HG03066 (cell line): ENCODE data around the gene OTOGL.
"Not testable (repeated sequence)": the region's sequence is repeated elsewhere in the genome, so short reads cannot be mapped to it uniquely, and the experiment has no call there.

ENCODE experiments used
- ATAC-seq: cut with Tn5 transposase; IDR thresholded peaks from one replicate; pipeline ENCODE4 v1.9.1; 2021; ENCODE audit warnings: low read depth; ENCODE audit not compliant: unreplicated experiment

OTOGL gene, protein sequence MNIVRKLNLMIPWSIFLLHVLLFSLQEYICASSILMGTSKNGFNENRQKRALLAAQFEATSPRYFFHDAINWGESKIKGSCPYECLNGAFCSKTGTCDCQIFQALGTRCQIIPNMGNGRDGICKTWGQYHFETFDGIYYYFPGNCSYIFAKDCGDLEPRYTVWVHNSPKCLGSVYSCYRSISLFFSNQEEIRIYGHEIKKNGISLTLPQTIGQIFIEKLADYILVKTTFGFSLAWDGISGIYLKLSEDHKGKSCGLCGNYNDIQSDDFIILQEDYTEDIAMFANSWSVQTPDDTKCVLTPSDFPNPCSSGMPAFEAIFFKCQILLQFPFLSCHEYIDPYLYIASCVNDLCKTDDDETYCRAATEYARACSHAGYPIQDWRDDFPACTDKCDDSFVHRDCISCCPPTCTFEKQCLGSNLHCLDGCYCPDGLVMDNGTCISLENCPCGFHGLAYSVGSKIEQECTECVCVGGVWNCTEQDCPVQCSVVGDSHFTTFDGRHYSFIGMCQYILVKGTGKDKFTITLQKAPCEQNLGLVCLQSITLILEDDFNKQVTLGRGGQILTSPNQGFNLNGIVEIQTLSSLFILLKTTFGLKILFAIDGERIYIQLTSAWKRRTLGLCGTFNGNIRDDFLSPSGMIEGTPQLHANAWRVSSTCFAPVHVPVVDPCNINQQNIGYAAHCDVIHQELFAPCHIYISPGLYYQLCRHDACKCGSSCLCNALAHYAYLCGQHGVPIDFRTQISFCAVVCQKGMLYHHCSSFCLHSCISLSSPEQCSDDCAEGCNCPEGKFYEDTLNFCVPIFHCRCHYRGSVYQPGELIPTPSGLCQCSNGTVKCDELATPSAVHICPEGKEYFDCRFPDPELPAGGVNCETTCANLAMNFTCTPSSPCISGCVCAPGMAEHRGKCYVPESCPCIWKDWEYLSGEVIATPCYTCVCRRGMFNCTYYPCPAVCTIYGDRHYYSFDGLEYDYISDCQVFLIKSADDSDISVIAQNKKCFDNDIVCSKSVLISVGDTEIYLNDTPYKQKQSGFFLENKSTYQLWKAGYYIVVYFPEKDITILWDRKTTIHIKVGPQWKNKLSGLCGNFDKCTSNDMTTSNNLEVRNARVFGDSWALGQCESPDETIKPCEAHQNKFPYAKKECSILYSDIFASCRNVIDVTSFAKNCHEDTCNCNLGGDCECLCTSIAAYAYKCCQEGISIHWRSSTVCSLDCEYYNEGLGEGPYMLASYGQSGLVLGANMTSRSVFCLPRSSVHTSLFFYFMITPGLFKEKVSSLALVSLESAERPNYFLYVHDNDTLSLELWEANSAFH (N-terminal part only)

DNA sequence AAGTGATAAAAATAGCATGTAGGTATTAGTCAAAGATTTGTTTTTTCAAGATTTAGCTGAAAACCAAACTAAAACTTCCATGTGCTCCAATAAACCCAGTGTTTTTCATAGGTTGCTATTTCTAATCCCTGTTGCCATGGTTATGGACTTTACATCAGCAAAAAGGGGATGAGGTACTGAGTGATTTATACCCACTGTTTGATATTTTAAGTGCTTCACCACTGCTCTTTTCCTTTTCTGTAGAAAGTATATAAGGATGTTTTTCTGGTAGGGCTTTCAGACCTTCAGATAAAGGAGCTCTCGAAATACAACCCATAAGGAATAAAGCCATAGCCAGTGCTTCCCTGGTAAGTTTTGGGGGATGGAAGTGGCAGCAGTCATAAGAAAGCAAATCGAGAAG lies at the start of gene OTOGL:
OTOGL (plus strand) TSS at position 279 of the 400 bp plus-strand sequence. CDS start 109,895 bp downstream, outside the sequence.
- no peak for ATAC-seq

DNA sequence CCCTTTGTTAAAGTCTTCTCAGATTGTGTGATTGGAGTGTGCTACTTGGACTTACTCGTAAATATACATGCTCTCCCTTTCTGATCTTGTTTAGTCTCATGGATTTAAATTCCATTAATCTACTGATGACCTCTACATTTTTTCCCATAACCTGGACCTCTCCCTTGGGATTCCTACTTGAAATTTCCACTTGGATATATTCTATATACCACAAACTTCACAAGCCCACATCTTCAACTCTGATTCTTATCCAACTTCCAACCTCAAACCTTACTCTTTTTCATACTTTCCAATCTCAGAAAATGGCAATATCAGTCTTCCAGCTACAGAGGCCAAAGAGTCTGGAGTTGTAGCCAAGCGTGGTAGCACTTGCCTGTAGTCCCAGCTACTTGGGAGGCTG lies 49.1 kb upstream of the OTOGL start:
- ATAC-seq: no peak

DNA sequence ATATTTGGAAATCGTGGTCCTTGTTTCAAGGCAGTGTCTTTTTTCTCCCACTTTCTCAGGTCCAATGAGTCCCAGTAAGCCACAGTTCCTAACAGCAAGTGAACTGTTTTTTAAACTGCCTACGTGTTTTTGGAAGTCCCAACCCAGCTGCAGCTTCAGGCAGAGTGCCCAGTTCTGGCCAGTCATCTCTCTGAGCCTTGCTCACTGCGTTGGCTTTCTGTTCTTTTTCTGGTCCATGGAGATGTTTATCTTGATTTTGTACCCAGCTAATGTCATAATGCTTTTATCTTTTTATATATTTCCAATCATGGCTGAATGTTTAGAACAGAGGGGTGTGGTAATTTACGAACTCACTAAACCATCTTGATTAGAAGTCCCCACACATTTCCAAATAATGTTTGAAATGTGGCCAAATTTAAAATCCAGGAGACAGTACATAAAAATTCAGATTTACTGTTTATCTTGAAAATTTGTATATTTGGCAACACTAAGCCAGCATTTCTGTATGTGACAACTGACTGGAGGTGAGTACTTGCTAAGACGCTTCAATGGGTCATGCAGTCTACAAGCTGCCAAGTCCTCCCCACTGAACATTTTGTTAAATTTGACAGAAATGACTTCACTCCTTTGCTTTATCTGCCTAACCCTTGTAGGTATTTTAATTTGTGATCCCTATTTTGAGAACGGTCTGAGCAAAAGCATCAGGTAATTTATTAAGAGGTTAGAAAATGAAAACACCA lies 46.1 kb upstream of the OTOGL start:
- ATAC-seq: no peak

DNA sequence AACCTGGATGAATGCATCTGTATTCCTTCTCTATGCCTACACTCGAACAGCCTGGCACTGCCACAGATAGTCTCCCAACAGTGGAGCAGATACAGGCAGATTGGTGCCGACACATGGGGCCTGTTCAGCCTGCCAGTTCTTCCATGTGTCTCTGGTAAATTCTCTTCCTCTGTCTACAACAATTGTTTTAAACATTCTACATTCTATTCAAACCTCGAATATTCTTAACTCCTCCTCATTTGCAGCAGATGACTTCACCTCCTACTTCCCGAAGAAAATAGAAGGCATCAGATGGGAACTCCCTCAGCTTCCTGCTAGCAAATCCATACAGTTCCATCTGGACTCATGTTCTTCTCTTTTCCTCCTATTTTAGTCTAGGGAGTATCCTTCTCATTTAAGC lies 43.1 kb upstream of the OTOGL start:
- ATAC-seq: no peak

DNA sequence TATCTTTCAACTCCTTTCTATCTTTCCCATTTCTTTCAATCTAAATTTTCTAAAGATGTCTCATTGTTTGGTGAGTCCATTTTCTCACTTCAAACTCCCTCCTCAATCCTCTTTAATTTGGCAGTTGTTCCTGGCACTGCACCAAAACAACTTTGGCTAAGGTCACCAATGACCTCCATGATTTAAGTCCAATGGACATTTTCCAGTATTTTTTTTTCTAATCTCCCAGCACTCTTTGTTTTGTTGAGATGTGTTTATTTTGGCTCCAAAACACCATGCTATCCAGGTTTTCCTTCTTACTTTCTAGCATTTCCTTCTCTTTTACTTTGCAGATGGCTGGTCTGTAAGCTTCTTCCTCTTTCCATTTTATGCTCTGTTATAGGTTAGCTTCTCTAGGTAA lies 42.5 kb upstream of the OTOGL start:
- ATAC-seq: no peak

DNA sequence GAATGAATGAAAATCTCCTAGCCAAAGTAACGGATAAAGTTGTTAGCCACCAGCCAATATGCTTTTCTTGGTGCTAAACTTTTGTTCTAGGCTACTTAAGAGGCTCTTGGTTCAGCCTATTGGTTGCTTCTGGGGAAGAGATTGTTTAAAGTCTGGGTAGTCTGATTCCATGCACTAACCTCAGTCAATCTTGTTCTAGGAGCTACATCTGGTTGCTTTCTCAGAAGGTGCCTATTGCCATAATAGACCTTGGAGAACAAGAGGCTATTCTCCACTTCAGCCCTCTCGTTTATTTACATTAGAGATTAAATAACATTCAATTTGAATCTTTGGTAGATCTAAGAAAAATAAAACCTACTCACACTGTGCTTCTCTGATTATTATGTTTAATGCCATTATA lies 40.8 kb upstream of the OTOGL start:
- no peak for ATAC-seq

DNA sequence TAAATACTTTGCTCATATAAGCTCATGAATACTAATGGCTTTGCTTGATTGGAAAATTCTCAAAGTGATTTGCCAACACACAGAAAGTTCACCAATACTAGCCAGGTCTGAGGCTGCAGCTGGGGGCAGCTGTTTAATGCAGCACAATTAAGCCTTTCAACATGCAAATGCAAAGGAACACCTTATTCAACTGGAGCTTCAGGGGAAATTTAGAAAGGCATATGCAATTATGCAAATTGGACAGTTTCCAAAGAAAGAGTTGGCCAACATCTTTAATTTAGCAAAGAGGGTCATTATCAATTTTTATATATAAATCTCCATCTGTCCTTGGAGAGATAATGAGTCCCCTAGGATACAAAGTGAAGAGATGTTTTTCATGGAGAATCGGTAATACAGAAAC lies 40.2 kb upstream of the OTOGL start:
- ATAC-seq: no peak

DNA sequence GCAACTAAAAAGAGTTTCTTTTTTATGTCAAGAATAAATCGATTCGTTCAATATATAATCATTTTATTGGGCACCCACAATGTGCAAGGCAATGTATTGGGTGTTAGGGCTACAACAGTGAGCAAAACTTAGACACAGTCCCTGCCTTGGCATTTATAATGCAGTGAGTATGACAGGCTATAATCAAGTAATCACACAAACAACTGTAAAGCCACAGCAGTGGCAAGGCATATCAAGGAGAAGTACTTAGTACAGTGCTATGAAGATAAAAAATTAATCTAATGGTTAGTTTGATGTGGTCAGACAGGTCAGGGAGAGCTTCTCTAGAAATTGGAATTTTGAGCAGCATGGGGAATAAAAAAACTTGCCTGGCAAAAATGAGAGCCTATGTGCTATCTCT lies 39.5 kb upstream of the OTOGL start:
- ATAC-seq: no peak

DNA sequence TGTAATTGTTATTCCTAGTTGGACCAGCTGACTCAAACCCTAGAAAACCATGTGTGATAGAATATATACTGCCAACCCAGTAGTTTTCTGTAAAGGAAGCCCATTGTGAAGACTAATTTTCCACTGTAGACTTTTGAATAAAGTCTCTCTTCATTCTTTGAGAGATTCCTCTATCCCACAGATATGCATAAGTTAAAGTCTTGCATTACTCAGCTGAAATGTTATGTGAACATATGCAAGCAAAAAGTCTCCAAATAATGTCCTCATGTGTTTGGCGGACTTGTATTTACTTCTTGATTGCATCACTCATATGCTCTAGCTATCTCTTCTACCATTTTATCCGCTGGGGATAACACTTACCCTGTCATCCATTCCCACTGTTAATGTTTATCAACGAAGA lies 35.1 kb upstream of the OTOGL start:
- ATAC-seq: no peak

DNA sequence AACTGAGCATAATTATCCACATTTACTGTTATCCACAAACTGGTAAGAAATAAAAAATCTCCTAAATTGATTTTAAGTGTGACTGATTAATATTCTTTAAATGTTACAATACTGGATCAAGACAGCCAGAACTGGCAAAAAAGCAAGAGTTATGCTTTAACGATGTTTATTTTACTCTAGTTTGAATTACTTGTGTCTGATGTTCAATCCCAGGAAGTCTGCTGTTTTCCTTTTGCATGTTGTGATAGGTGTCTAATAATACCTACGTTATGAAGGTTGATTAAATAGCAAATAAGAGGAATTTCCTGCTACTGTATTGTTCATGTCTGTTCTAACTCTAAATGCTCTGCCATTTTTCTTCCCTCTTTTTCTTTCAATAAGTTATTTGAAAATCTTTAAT lies 34.4 kb upstream of the OTOGL start:
- ATAC-seq: no peak

DNA sequence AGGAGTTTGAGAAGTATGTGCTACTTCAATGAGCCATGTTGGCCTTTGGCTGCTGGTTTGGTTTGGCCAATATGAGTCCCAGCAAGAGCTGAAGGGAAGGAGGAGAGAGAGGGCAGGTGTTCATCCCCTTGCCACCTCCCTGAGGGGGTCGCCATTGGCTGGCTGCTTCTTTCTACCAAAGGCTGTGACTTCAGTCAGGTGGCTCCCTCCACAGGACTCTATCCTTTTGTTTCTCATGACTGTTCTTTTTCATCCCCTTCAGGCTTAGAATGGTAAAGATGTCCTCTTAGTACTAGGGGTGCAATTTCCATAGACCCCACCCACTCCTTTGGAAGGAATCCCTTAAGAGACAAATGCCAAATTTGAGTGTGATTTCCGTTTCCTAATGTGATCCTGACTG lies 31.2 kb upstream of the OTOGL start:
- ATAC-seq: no peak

DNA sequence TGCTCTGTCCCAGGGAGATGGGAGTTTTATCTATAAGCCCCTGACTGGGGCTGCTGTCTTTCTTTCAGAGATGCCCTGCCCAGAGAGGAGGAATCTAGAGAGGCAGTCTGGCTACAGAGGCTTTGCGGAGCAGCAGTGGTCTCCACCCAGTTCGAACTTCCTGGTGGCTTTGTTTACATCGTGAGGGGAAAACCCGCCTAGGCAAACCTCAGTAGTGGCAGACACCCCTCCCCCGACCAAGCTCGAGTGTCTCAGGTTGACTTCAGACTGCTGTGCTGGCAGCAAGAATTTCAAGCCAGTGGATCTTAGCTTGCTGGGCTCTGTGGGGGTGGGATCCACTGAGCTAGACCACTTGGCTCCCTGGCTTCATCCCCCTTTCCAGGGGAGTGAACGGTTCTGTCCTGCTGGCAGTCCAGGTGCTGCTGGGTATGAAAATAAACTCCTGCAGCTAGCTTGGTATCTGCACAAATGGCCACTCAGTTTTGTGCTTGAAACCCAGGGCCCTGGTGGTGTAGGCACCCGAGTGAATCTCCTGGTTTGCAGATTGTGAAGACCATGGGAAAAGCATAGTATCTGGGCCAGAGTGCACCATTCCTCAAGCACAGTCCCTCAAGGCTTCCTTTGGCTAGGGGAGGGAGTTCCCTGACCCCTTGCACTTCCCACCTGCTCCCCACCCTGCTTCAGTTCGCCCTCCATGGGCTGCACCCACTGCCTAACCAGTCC lies 15.3 kb upstream of the OTOGL start:
- not testable (repeated sequence) for ATAC-seq

DNA sequence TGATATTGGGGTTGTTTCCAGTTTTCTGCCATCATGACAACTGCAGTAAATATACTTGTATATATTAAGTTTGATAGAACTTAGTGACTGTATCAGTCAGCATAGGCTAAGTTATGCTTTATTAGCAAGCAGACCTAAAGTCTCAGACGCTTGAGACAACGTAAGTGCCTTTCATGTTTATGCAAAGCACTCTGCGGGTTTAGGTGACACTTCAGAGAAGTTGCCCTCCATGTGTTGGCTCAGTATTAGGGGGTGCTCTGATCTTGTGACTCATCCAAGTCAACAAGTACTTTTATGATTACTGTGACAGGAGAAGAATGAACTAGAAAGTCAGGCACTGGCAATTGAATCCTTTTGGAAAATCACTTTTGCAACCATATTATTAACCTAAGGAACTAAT lies 13.3 kb upstream of the OTOGL start:
- no peak for ATAC-seq

DNA sequence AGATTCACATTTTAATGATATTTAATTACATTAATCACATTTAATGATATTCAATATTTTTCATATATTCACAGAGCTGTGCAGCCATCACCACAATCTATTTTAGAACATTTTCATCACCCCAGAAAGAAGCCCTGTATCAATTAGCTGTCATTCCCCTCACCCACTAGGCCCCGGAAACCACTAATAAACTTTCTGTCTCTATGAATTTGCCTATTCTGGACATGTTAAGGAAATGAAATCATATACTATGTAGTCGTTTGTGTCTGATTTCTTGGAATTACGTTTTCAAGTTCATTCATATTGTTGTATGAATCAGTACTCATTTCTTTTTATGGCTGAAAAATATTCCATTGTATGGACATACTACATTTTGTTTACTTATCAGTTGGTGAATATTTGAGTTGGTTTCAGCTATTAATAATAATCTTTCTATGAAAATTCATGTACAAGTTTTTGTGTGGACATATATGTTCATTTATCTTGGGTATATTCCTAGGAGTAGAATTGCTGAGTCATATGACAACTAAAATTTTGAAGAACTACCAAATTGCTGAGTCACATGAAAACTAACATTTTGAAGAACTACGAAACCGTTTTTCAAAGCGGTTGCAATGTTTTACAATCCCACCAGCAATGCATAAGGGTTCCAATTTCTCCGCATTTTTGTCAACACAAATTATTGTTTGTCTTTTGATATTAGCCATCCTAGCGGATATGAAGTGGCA lies 11.7 kb upstream of the OTOGL start:
- ATAC-seq: no peak

DNA sequence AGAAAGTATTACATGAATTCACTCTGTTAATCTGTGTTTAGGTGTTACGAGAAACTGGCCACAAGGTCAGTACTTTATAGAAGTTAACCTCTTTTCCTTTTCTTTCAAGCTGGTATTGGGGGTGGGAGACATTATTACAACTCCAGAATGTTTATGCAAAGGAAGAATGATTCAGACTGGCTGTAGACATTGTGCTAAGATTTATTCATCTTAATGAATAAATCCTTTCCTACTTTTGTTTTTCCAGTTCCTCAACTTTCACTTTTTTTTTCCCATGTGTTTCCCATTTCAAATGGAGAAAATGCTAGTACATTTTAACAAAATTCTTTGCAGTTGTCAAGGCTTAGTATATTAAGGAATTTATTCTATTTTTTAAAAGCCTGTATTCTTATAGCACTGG lies 1.3 kb downstream of the OTOGL start:
- no peak for ATAC-seq

DNA sequence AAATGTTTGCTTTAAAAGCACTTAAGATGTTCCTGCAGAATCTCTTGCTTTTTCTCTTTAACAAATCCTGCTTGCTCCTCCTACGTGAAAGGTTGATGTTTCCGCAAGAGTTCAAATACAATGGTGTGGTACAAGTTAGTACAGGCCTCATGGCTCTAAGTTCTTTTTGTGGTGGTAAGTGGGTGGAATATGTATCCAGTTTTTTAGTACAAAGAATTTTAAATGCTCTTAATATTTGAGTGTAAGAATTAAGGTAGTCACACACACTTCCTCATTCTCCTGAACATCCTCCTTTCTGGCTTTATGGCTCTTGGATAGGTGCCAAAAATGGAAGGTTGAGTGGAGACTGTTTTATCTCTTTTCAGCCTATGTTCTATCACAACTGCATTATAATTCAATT lies 1.8 kb downstream of the OTOGL start:
- ATAC-seq: no peak

DNA sequence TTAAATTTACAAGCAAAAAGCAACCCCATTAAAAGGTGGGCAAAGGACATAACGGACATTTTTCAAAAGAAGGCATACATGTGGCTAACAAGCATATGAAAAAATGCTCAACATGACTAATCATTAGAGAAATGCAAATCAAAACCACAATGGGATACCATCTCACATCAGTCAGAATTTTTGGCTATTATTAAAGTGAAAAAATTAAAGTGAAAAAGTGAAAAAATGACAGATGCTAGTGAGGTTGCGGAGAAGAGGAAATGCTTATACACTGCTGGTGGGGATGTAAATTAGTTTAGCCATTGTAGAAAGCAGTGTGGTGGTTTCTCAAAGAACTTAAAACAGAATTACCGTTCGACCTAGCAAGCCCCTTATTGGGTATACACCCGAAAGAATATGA lies 7.9 kb downstream of the OTOGL start:
- no peak for ATAC-seq

DNA sequence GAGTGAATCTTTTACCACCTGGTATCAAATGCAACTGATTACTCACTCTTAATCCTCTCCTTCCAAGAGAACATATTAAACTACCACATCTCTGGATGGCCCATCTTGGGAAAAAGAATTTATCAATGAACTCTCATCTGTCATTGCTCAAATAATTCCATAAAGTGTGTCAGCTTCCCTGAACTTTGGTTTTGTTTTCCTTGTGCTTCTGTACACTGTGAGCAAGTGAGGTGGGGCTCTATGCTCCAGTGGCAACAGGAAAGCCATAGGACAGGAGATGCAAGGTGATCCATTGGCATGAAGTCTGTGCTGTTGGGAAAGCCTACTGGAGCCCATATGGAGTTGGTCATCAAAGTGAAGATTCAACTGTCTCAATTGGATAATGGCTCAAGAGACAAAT lies 17.4 kb downstream of the OTOGL start:
- no peak for ATAC-seq
